PC-9 (cell line): ENCODE measurements around the gene ZSCAN25. TPM values are rescaled to one million over a fixed set of nuclear protein-coding genes. Genes with fewer than 3 reads are reported as not detected.

ENCODE experiments used
- BruUV-seq: library from RNA; stranded (reverse); fragments of 400-500 nt; replicated peaks from 2 replicates; lab custom pipeline; 2021; lab: Mats Ljungman, UMichigan
- CTCF ChIA-PET: fragments of 300-600 bp; sonication (Branson Sonifier 250); formaldehyde crosslinking; loops from one replicate; lab custom pipeline; 2022; ENCODE audit warnings: antibody characterized with exemption; lab: Charles Lee
- POLR2A ChIA-PET: fragments of 300-600 bp; sonication (Branson Sonifier 250); formaldehyde crosslinking; loops from one replicate; lab custom pipeline; 2022; ENCODE audit warnings: antibody characterized with exemption; ENCODE audit not compliant: unreplicated experiment; lab: Charles Lee
- DNase-seq, 2 experiments: peaks; one replicate each; pipeline versions ENCODE4 v3.0.0 to v3.0.0-alpha.2; 2015 to 2022; ENCODE audit warnings: mixed read lengths in 1 of 2
- H2AFZ ChIP-seq: fragments of 200-600 bp; sonication (generic); 2 replicates; pipeline ENCODE4 v1.8.1; 2017; ENCODE audit warnings: antibody characterized with exemption
- H3F3A ChIP-seq: fragments of 200-600 bp; sonication (generic); 2 replicates; pipeline ENCODE4 v1.8.1; 2017; ENCODE audit warnings: antibody characterized with exemption, mild to moderate bottlenecking, low read depth; ENCODE audit not compliant: insufficient read depth
- H3K27ac ChIP-seq: fragments of 200-600 bp; sonication (generic); 2 replicates; pipeline ENCODE4 v1.6.1; 2016; ENCODE audit warnings: mixed run types
- H3K27me3 ChIP-seq: fragments of 200-600 bp; sonication (generic); 2 replicates; pipeline ENCODE4 v1.6.1; 2016; ENCODE audit warnings: low read depth, mixed run types; ENCODE audit not compliant: insufficient read depth
- H3K36me3 ChIP-seq: fragments of 200-600 bp; sonication (generic); 2 replicates; pipeline ENCODE4 v1.6.1; 2016; ENCODE audit warnings: low read depth, mixed run types
- H3K4me1 ChIP-seq: fragments of 200-600 bp; sonication (generic); replicated peaks from 2 replicates; pipeline ENCODE4 v1.6.1; 2016; ENCODE audit warnings: mixed run types; ENCODE audit not compliant: insufficient read depth
- H3K4me2 ChIP-seq: fragments of 200-600 bp; sonication (generic); 2 replicates; pipeline ENCODE4 v1.6.1; 2017; ENCODE audit warnings: mixed run types
- H3K4me3 ChIP-seq: fragments of 200-600 bp; sonication (generic); 2 replicates; pipeline ENCODE4 v1.6.1; 2016; ENCODE audit warnings: mixed run types
- H3K79me2 ChIP-seq: fragments of 200-600 bp; sonication (generic); 2 replicates; pipeline ENCODE4 v1.6.1; 2017; ENCODE audit warnings: low read depth, mixed run types
- H3K9me2 ChIP-seq: fragments of 200-600 bp; sonication (generic); 2 replicates; pipeline ENCODE4 v1.8.1; 2017; ENCODE audit warnings: mild to moderate bottlenecking; ENCODE audit not compliant: insufficient read depth
- H3K9me3 ChIP-seq: fragments of 200-600 bp; sonication (generic); 2 replicates; pipeline ENCODE4 v1.8.1; 2016; ENCODE audit warnings: low read depth; ENCODE audit not compliant: insufficient read depth
- H4K20me1 ChIP-seq: fragments of 200-600 bp; sonication (generic); 2 replicates; pipeline ENCODE4 v1.8.1; 2017; ENCODE audit not compliant: insufficient read depth
- CTCF ChIP-seq: fragments of 200-600 bp; sonication (generic); conservative IDR thresholded peaks from 2 replicates; pipeline ENCODE4 v1.6.1; 2017; ENCODE audit warnings: mixed run types, antibody characterized with exemption, mild to moderate bottlenecking, moderate library complexity
- EZH2 ChIP-seq: fragments of 200-600 bp; sonication (generic); IDR thresholded peaks from 2 replicates; pipeline ENCODE4 v1.8.0; 2017; ENCODE audit warnings: antibody characterized with exemption, low read depth
- intact Hi-C: fragments of 100-400 bp; cut with micrococcal nuclease; formaldehyde crosslinking; loops from one replicate; pipeline ENCODE4 v1.10.0; 2022; ENCODE audit not compliant: unreplicated experiment
- total RNA-seq: library from RNA; stranded (reverse); gene quantifications from 2 replicates; pipeline ENCODE4 v1.2.3, GENCODE V29; 2021

The ZSCAN25 gene
- total RNA-seq, 1 experiment from 2014 or later = 21.8 TPM

- H2AFZ ChIP-seq = peak overlapping the region; percentile 97
- peaks cover 28% of the 10 kb centered on the region for H3K79me2 ChIP-seq
- peak overlapping the region; percentile 73 for H3K4me2 ChIP-seq
- BruUV-seq = no TSS peak
- H3K4me3 ChIP-seq = peak overlapping the region; percentile 66; the same call in 1 of the 2 replicates
- H3K36me3 ChIP-seq = peaks cover 10% of the 10 kb centered on the region; the same call in 1 of the 2 replicates
- H3K27ac ChIP-seq = no peak overlapping the region
- DNase-seq = no peak
- H3K9me3 ChIP-seq = no peaks in the 10 kb centered on the region
- POLR2A ChIA-PET = interaction anchor here (0.5 to 0.9 kb wide), 3 partner anchors 111 to 237 kb away, joined by 4 to 17 read pairs (median 4); no protein-coding TSS in a partner anchor
- H4K20me1 ChIP-seq = no peaks in the 10 kb centered on the region
- H3F3A ChIP-seq = no peaks in the 10 kb centered on the region; the same call in 1 of the 2 replicates
- H3K27me3 ChIP-seq = 0 out of 2 replicates have a peak, but pooled peaks cover 6% of the 10 kb centered on the region
- CTCF ChIA-PET = interaction anchor here (0.6 kb wide), 2 partner anchors 55 to 116 kb away, joined by 3 to 4 read pairs; partner anchors contain the start of gene ZNF394
- intact Hi-C loops = loop anchor here (1.0 to 5.0 kb wide), 3 partner anchors 53 to 221 kb away; partner anchors contain the start of gene ZNF394
- TF ChIP-seq EZH2 = no peak
- TF ChIP-seq CTCF = no peak
- peaks cover 24% of the 10 kb centered on the region for H3K4me1 ChIP-seq
- no peaks in the 10 kb centered on the region for H3K9me2 ChIP-seq
These were observed 772 bp upstream of the ZSCAN25 start for GRCh38 chr7:99615989-99616358.

- H4K20me1 ChIP-seq = no peaks in the 10 kb centered on the region
- H3K9me3 ChIP-seq = no peaks in the 10 kb centered on the region
- H3K79me2 ChIP-seq = peaks cover 28% of the 10 kb centered on the region
- no peaks in the 10 kb centered on the region for H3K9me2 ChIP-seq
- no peak for TF ChIP-seq CTCF
- TF ChIP-seq EZH2 = no peak
- POLR2A ChIA-PET = interaction anchor here (0.5 to 0.7 kb wide), 3 partner anchors 92 to 242 kb away, joined by 3 to 6 read pairs (median 4); no protein-coding TSS in a partner anchor
- CTCF ChIA-PET = no interaction called here
- no peaks in the 10 kb centered on the region; the same call in 1 of the 2 replicates for H3F3A ChIP-seq
- H3K4me2 ChIP-seq = peak overlapping the region; percentile 73
- no peak overlapping the region for H3K27ac ChIP-seq
- H3K27me3 ChIP-seq = no peaks in the 10 kb centered on the region
- BruUV-seq = TSS peak; percentile 41
- peak overlapping the region; percentile 97 for H2AFZ ChIP-seq
- peaks cover 19% of the 10 kb centered on the region for H3K36me3 ChIP-seq
- DNase-seq = no peak
- intact Hi-C loops = loop anchor here (2.0 to 5.0 kb wide), 2 partner anchors 54 to 220 kb away; no protein-coding TSS in a partner anchor
- peaks cover 24% of the 10 kb centered on the region for H3K4me1 ChIP-seq
- peak overlapping the region; percentile 66 for H3K4me3 ChIP-seq
These were observed 541 bp downstream of the ZSCAN25 start for GRCh38 chr7:99617192-99617781.

GRCh38 chr7:99618726-99619125, 2.0 kb downstream of the ZSCAN25 start:
- Histone ChIP-seq H3K27ac (no peak overlapping the region), H2AFZ (no peak overlapping the region), H3K9me2 (no peaks in the 10 kb centered on the region), H3K36me3 (peaks cover 24% of the 10 kb centered on the region), H3K4me3 (no peak overlapping the region; the same call in 1 of the 2 replicates), H3F3A (no peaks in the 10 kb centered on the region; the same call in 1 of the 2 replicates), H3K79me2 (peaks cover 28% of the 10 kb centered on the region), H3K9me3 (no peaks in the 10 kb centered on the region), H4K20me1 (no peaks in the 10 kb centered on the region), H3K4me2 (peak overlapping the region; percentile 73), H3K27me3 (no peaks in the 10 kb centered on the region), H3K4me1 (peaks cover 24% of the 10 kb centered on the region)
- ChIA-PET CTCF (no interaction called here), POLR2A (no interaction called here)
- no peak for TF ChIP-seq CTCF
- no peak for TF ChIP-seq EZH2
- BruUV-seq = no TSS peak
- intact Hi-C loops = loop anchor here (5.0 kb wide), 1 partner anchor 219 kb away; no protein-coding TSS in a partner anchor
- DNase-seq = peak; percentile 52 to 75
